Measurements from ENCODE around the gene PCDHA5.
"Not testable (repeated sequence)": the region's sequence is repeated elsewhere in the genome, so short reads cannot be mapped to it uniquely, and the experiment has no call there.

The PCDHA5 gene

GRCh38 chr5:140827704-140828361, 6.4 kb downstream of the PCDHA5 start, which contains the start of gene PCDHA6:
PCDHA6 (plus strand) TSS chr5:140827960; CDS start chr5:140828092, 132 bp downstream.
- no peak for DNase-seq

- no peak for DNase-seq
Measured at GRCh38 chr5:140828362-140828737, 6.9 kb downstream of the PCDHA5 start.

- DNase-seq: not testable (repeated sequence)
Measured at GRCh38 chr5:140829511-140830501, 8.4 kb downstream of the PCDHA5 start.

- no peak for DNase-seq
Measured at GRCh38 chr5:140833993-140834392, 12.6 kb downstream of the PCDHA5 start, which contains the start of gene PCDHA7. PCDHA7 (plus strand) TSS chr5:140834269; CDS start chr5:140834384, 115 bp downstream.

DNA sequence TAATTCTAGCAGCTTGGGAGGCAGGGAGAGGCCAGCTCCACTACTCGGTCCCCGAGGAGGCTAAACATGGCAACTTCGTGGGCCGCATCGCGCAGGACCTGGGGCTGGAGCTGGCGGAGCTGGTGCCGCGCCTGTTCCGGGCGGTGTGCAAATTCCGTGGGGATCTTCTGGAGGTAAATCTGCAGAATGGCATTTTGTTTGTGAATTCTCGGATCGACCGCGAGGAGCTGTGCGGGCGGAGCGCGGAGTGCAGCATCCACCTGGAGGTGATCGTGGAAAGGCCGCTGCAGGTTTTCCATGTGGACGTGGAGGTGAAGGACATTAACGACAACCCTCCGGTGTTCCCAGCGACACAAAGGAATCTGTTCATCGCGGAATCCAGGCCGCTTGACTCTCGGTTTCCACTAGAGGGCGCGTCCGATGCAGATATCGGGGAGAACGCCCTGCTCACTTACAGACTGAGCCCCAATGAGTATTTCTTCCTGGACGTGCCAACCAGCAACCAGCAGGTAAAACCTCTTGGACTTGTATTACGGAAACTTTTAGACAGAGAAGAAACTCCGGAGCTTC, 13.1 kb downstream of the PCDHA5 start:
- DNase-seq: not testable (repeated sequence)

DNA sequence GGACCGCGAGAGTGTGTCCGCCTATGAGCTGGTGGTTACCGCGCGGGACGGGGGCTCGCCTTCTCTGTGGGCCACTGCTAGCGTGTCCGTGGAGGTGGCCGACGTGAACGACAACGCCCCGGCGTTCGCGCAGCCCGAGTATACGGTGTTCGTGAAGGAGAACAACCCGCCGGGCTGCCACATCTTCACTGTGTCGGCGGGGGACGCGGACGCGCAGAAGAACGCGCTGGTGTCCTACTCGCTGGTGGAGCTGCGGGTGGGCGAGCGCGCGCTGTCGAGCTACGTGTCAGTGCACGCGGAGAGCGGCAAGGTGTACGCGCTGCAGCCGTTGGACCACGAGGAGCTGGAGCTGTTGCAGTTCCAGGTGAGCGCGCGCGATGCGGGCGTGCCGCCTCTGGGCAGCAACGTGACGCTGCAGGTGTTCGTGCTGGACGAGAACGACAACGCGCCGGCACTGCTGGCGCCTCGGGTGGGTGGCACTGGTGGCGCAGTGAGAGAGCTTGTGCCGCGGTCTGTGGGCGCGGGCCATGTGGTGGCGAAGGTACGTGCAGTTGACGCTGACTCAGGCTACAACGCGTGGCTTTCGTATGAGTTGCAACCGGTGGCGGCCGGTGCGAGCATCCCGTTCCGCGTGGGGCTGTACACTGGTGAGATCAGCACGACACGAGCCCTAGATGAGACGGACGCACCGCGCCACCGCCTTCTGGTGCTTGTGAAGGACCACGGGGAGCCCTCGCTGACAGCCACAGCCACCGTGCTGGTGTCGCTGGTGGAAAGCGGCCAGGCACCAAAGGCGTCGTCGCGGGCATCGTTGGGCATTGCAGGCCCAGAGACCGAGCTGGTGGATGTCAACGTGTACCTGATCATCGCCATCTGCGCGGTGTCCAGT, 14.5 kb downstream of the PCDHA5 start:
- no peak for DNase-seq

DNA sequence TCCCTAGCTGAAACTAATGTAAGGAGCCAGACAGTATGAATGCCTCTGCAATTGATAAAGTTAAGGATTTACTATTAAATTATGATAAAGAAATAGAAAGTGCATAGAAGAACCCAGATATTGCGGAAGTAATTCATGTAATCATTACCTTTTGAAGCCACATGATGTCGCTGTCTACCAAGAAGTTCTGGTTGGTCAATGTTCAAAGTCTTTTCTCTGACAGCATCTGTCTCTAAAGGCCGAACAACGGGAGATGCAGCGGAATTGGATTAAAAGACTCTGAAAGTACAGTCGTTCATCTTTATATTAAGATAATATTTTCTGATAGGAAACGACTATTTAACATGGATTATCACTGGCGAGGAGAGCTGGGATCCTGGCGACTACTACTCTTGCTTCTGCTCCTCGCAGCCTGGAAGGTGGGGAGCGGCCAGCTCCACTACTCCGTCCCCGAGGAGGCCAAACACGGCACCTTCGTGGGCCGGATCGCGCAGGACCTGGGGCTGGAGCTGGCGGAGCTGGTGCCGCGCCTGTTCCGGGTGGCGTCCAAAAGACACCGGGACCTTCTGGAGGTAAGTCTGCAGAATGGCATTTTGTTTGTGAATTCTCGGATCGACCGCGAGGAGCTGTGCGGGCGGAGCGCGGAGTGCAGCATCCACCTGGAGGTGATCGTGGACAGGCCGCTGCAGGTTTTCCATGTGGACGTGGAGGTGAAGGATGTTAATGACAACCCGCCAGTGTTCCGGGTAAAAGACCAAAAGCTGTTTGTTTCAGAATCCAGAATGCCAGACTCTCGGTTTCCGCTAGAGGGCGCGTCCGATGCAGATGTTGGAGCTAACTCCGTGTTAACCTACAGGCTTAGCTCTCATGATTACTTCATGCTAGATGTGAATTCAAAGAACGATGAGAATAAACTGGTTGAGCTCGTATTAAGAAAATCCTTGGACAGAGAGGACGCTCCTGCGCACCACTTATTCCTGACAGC, 19.9 kb downstream of the PCDHA5 start, which contains the start of gene PCDHA8:
PCDHA8 (plus strand) TSS at position 210 of the 985 bp plus-strand sequence; CDS start at position 345, 135 bp downstream.
- peak; percentile 8 for DNase-seq

DNA sequence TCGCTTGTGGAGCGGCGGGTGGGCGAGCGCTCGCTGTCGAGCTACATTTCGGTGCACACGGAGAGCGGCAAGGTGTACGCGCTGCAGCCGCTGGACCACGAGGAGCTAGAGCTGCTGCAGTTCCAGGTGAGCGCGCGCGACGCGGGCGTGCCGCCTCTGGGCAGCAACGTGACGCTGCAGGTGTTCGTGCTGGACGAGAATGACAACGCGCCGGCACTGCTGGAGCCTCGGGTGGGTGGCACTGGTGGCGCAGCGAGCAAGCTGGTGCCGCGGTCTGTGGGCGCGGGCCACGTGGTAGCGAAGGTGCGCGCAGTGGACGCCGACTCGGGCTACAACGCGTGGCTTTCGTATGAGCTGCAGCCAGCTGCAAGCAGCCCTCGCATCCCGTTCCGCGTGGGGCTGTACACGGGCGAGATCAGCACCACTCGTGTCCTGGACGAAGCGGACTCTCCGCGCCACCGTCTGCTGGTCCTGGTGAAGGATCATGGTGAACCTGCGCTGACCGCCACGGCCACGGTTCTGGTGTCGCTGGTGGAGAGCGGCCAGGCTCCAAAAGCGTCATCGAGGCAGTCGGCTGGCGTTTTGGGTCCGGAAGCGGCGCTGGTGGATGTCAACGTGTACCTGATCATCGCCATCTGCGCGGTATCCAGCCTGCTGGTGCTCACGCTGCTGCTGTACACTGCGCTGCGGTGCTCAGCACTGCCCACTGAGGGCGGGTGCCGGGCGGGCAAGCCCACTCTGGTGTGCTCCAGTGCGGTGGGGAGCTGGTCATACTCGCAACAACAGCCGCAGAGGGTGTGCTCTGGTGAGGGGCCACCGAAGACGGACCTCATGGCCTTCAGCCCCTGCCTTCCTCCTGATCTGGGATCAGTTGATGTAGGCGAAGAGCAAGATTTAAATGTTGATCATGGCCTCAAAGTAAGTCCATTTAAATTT, 21.7 kb downstream of the PCDHA5 start:
- DNase-seq: no peak

- DNase-seq: not testable (repeated sequence)
Measured at GRCh38 chr5:140848139-140849102, 27.0 kb downstream of the PCDHA5 start, which contains the start of gene PCDHA9. PCDHA9 (plus strand) TSS chr5:140848382; CDS start chr5:140848496, 114 bp downstream.

DNA sequence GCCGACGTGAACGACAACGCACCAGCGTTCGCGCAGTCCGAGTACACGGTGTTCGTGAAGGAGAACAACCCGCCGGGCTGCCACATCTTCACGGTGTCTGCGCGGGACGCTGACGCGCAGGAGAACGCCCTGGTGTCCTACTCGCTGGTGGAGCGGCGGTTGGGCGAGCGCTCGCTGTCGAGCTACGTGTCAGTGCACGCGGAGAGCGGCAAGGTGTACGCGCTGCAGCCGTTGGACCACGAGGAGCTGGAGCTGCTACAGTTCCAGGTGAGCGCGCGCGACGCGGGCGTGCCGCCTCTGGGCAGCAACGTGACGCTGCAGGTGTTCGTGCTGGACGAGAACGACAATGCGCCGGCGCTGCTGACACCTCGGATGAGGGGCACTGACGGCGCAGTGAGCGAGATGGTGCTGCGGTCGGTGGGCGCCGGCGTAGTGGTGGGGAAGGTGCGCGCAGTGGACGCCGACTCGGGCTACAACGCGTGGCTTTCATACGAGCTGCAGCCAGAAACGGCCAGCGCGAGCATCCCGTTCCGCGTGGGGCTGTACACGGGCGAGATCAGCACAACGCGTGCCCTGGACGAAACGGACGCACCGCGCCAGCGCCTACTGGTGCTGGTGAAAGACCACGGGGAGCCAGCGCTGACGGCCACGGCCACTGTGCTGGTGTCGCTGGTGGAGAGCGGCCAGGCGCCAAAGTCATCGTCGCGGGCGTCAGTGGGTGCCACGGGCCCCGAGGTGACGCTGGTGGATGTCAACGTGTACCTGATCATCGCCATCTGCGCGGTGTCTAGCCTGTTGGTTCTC, 28.6 kb downstream of the PCDHA5 start:
- not testable (repeated sequence) for DNase-seq

DNA sequence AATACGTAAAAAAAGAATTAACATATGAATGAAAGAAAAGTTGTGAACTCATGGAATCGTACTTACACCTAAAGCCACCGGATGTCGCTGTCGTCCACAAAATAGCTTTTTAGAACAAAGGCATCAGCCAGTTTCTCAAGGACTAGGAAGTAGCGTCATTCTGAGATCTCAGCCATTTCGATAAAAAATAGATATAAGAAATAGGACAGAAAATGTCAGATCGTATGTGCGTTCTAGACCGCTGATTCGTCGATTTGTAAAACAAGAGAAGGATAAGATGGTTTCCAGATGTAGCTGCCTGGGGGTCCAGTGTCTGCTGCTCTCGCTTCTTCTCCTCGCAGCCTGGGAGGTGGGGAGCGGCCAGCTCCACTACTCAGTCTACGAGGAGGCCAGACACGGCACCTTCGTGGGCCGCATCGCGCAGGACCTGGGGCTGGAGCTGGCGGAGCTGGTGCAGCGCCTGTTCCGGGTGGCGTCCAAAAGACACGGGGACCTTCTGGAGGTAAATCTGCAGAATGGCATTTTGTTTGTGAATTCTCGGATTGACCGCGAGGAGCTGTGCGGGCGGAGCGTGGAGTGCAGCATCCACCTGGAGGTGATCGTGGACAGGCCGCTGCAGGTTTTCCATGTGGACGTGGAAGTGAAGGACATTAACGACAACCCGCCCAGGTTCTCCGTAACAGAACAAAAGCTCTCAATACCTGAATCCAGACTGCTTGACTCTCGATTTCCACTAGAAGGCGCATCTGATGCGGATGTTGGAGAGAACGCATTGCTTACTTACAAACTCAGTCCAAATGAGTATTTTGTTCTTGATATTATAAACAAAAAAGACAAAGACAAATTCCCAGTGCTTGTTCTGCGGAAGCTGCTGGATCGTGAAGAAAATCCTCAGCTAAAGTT, 34.6 kb downstream of the PCDHA5 start, which contains the start of gene PCDHA10:
PCDHA10 (plus strand) TSS at position 126 of the 903 bp plus-strand sequence; CDS start at position 278, 152 bp downstream.
- DNase-seq: no peak

- DNase-seq: no peak
Measured at GRCh38 chr5:140857177-140857986, 36.0 kb downstream of the PCDHA5 start.

DNA sequence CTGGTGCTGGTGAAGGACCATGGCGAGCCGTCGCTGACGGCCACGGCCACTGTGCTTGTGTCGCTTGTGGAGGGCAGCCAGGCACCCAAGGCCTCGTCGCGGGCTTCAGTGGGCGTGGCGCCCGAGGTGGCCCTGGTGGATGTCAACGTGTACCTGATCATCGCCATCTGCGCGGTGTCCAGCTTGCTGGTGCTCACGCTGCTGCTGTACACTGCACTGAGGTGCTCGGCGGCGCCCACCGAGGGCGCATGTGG, 36.5 kb downstream of the PCDHA5 start:
- DNase-seq: no peak

GRCh38 chr5:140862441-140863295, 41.3 kb downstream of the PCDHA5 start:
- no peak for DNase-seq

Data from NCI-H524 treated with DMSO at 0.1 percent for 48 hours (cell line).